ENCODE results near the gene ANO9.

The ANO9 gene

GRCh38 chr11:452916-453527 is 11.2 kb upstream of the ANO9 start:
- no peak for DNase-seq (ENCODE audit: low read depth, low spot score)

- DNase-seq (ENCODE audit: low read depth, low spot score): no peak
Measured at GRCh38 chr11:452203-452744, 10.5 kb upstream of the ANO9 start.

DNA sequence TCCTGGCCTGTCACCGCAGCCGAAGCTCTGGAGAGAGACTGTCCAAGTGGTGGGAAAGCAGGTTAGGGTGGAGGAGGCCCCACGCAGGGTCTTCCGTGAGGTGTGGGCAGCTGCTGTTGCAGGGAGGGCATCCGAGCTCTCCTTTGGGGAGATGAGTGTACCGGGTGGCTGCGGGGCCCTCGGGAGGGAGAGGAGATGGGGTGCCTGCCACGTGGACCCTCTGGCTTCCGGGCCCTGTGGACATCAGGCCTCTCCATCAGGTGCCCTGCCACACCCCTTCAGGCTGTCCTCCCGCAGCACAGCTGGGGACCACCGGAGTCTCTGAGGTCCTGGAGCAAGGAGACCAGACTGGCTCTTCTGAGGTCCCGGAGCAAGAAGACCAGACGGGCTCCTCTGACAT is 9.9 kb upstream of the ANO9 start:
- no peak for DNase-seq (ENCODE audit: low read depth, low spot score)

DNA sequence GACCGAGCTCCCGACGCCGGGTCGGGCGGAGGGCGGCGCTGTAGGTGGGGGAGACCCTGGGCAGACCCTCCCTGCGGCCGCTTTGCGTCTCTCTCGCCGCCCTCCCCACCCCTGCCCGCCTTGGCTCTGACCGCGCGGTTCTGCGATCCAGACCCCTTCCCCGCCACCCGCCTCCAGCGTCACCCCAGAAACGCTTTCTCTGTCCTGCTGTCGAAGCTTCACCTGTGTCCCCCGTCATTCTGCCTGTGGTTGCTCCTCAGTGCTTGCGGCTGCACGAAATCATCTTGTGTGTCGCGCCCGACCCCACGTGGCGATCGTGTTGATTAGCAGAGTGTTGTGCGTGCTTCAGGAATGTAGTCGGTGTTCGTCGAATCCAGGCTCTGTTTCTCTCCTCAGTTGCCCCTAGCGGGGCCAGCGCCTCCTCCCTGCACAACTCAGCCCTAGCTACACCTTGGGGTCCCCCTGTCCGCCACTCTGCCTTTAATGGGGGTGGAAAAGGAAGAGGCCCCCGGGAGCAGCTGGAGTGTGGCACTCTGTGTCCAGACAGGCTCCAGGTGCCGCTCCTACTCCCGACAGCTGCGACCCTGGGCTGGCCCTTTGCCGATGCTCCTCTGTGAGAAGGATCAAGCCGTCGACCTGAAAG is 9.1 kb upstream of the ANO9 start:
- DNase-seq (ENCODE audit: low read depth, low spot score): no peak

GRCh38 chr11:449889-450808 is 8.3 kb upstream of the ANO9 start, which contains the start of gene PTDSS2:
TSS of gene PTDSS2 (plus strand) at chr11:450279. CDS start at chr11:450456, 177 bp downstream.
- peak; percentile 95 for DNase-seq (ENCODE audit: low read depth, low spot score)

GRCh38 chr11:447923-448731 is 6.3 kb upstream of the ANO9 start:
- no peak for DNase-seq (ENCODE audit: low read depth, low spot score)

DNA sequence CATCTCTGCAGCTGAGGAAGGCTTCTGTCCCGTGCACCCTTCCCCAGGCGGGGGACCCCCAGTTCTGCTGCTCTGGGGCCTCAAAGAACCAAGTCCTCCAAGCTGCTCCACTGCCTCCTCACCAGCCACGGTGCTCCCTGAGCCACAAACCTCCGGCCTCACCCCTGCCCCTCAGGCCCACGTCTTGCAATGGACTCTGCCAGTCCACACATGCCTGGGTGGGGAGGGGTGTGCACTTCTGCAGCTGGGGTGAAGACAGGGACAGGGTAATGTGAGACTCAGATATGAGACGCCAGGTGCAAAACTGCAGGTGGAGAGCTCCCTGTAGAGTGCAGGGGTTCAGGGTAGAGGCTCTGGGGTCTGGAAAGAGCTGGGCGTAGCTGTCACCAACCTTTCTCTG is 5.1 kb upstream of the ANO9 start:
- no peak for DNase-seq (ENCODE audit: low read depth, low spot score)

- DNase-seq (ENCODE audit: low read depth, low spot score): no peak
Measured at GRCh38 chr11:445765-446588, 4.2 kb upstream of the ANO9 start.

GRCh38 chr11:444396-445144 is 2.8 kb upstream of the ANO9 start:
- DNase-seq (ENCODE audit: low read depth, low spot score): no peak

DNA sequence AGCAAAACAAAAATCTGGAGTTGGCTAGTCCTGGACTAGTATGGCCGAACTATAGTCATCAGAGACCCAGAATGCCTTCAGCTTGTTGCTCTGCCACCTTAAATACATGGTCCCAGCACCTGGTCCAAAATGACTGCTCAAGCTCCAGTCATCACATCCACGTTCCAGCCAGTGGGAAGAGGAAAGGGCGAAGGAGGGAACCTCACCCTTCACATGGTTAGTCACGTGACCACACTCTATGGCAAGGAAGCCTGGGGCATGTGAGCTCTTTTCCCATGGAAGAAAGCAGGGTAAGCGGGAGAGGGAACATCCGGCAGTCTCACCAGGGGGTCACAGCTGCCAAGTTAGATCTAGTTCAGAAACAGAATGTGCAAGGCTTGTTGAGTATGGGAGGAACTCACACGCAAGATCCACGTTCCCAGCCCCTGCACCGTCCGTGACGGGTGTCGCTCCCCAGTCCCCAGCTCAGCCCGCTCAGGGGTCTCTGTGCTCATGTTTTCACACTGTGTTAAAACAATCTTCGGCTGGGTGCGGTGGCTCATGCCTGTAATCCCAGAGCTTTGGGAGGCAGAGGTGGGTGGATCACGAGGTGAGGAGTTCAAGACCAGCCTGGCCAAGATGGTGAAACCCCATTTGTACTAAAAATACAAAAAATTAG is 1.9 kb upstream of the ANO9 start:
- DNase-seq (ENCODE audit: low read depth, low spot score): no peak

DNA sequence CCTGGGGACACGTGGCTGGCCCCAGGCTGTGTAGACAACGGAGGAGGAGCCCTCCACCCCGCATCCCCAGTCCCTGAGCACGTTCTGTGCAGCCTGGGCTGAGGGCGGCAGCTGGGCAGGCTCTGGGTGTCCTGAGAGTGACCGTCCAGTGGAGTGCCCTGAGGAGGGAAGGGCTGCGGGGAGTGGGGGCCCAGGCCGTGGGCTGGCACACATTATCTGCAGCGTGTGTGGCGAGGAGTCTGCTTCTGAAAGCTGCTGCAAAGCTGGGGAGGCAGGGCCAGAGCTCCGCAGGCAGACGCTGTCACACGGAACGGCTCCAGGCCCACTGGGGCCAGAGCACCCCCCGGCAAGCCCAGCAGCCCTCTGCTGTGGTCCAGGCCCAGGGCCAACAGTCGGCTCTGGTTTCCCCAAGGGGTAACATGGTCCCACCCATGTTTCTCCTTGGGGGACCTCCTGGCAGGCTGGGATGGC is 835 bp upstream of the ANO9 start:
- DNase-seq (ENCODE audit: low read depth, low spot score): no peak

DNA sequence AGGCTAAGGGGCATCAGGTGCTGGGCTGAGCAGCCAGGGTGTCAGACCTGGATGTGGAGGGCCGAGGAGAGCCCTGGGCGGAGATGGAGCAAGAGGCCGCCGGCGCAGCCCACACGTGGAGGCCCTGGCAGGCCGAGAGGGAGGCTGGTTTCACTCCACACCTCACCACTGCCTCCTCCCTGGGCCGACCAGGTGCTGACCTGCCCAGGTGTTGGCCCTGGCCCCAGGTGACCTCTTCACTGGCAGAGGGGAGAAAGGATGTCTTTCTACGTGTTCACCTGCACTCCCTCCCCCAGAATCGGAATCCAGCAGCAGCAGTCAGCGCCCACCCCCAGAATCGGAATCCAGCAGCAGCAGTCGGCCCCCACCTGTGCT is 781 bp downstream of the ANO9 start:
- DNase-seq (ENCODE audit: low read depth, low spot score): no peak

DNA sequence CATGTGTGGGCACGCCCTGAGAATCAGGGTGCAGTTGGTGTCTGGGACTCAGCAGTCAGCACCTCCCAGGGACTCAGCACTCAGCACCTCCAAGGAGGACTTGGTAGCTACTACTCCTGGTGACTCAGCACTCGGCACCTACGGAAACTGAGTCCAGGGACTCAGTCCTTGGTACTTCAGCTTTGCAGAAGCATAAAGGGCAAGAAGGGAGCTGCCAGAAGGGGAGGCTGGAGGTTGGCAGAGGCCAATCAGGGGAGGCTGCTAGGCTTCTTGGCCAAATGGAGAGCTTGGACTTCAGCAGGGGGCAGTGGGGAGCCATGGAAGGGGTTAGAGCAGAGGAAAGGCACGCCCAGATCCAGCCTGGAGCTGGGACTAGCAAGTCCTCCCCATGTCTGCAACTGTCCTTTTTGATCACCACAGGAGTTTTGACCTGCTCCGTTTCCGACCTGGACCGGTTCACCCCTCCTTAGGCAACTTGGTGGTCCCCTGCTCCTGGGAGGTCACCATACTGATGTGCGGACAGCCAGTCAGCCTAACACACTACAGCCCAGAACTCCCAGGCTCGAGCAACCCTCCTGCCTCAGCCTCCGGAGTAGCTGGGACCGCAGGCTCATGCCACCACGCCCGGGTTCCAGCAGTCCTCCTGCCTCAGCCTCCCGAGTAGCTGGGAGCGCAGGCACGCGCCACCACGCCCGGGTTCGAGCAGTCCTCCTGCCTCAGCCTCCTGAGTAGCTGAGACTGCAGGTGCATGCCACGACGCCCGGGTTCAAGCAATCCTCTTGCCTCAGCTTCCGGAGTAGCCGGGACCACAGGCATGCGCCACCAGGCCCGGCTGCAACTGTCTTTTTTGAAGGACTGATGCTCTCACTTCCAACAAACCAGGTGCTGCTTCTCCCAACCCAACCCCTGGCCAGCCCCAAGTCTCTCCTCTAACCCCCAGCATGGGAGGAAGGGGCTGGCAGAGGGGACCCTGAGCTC is 1.5 kb downstream of the ANO9 start:
- DNase-seq (ENCODE audit: low read depth, low spot score): no peak

DNA sequence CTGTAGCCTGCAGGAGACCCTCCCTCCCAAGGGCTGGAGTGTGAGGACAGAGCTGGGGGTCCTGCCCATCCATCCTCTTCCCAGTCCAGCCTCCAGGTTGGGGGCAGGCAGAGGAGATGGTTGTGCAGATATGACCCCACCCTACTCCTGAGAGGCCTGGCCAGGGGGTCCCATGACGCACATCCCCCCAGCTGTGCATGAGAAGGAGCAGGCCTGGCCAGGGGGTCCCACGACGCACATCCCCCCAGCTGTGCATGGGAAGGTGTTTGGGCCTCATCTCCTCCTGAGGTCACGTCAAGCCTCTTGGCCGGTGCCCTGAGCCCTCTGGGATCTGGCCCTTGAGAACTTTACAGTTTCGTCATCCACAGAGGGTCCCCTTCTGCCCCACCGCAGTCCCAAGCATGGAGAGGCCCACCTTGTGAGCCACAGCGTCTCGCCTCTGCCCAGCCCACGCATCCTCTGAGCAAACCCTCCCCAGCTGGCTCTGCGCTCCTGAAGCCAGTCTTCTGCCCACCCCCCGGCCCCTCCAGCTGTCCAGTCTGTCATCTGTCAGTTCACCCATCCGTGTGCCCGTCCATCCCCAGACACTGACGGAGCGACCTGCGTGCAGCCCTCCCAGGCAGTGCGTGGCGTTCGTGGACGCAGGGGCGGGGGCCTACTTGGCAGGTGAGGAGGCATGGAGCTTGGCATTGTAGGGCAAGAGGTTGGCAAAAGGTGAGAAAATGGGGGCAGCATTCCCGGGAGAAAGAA is 2.3 kb downstream of the ANO9 start:
- no peak for DNase-seq (ENCODE audit: low read depth, low spot score)

GRCh38 chr11:438101-438844 is 3.5 kb downstream of the ANO9 start:
- no peak for DNase-seq (ENCODE audit: low read depth, low spot score)

DNA sequence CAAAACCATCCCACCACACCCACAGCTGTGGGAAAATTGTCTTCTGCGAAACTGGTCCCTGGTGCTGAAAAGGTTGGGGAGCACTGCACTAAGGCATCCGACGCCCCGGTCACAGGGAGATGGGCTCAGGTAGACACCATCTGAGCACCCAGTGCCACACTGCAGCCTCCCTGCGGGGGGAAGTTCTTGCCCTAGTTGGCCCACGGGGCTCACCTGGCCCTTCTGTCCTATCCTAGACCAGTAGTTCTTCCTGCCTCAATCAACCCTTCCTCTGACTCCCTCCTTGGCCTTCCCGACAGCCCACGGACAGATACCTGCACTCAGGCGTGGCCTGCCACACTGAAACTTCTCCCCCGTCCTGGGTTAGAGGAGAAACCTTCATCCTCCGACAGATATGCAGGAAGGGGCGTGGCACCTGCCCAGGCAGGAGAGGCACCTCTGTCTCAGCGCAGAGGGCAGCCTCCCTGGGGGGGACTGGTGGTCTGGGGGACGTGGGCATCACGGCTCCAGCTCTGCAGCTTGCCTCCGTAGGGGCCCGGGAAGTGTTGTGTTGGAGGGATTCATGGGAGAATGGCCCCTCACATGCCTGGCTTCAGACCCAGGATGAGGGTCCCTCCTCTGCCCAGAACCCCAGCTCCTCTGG is 4.5 kb downstream of the ANO9 start:
- no peak for DNase-seq (ENCODE audit: low read depth, low spot score)
